Measurements from ENCODE around the gene INSIG2. TPM values are rescaled to one million over a fixed set of nuclear protein-coding genes. Genes with fewer than 3 reads are reported as not detected.

Gene INSIG2
- total and polyA plus RNA-seq, 2 of the 8 experiments (the other 6 are each of a cell fraction or from before 2014, with no cell fraction given), result 7.0 to 11.2 TPM

DNA sequence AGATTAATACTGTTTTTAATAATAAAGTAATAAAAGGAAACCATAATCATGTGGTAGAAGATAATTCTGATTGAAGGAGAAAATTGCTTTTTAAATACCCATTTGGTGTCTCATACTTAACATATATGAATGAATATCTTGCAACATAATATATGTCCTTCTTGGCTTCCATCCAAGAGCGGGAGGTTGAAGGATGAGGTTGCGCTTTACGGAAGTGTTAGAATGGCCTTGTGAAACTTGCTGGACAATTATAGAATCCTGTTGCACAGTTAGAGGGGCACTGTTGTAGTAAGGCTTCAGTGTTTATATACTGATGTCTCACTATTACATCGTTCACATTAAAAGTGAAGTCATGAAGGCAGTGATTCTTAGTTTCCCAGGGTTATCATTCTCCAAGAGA lies 9.4 kb downstream of the INSIG2 start:
- Histone ChIP-seq H2BK12ac (ENCODE audit: low read depth, low read length) (no peak overlapping the region), H4K20me1 (replicated peaks in 1 of 2; ENCODE audit: control insufficient read depth in 1 of 2, insufficient read depth in 2 of 2, low read length in 2 of 2) (no peaks in the 10 kb centered on the region), H2BK20ac (ENCODE audit: low read length) (no peak overlapping the region), H3K4ac (replicated peaks; ENCODE audit: insufficient read length, low read depth, low read length) (no peak overlapping the region), H2AK5ac (ENCODE audit: low read depth, low read length) (no peak overlapping the region), H3K23me2 (ENCODE audit: low read depth, low read length) (no peaks in the 10 kb centered on the region; the same call in 1 of the 2 replicates), H3K4me1 (replicated peaks in 1 of 4; ENCODE audit: control insufficient read depth in 3 of 4, insufficient read depth in 4 of 4, low read length in 3 of 4) (peaks cover 0 to 3% (median 0%) of the 10 kb centered on the region in 4 experiments; a peak in 1 of 7 replicates), H4K91ac (replicated peaks; ENCODE audit: insufficient read length, low read length) (no peak overlapping the region), H3K9me3 (ENCODE audit: insufficient read depth in 2 of 2, low read depth in 1 of 2, low read length in 1 of 2) (no peaks in the 10 kb centered on the region), H4K5ac (ENCODE audit: insufficient read length, low read depth, low read length) (no peak overlapping the region), H3K36me3 (ENCODE audit: control insufficient read depth in 2 of 4, insufficient read depth in 4 of 4, low read length in 3 of 4) (0 out of 8 replicates have a peak, but pooled peaks cover 0 to 3% (median 0%) of the 10 kb centered on the region in 4 experiments), H2BK120ac (replicated peaks; ENCODE audit: low read depth, low read length) (no peak overlapping the region), H4K8ac (ENCODE audit: extremely low read depth, insufficient read depth, low read length) (no peak overlapping the region), H3K9ac (replicated peaks in 1 of 4; ENCODE audit: extremely low read depth in 1 of 4, low read depth in 3 of 4, low read length in 3 of 4) (no peak overlapping the region), H3K56ac (replicated peaks; ENCODE audit: insufficient read length, low read depth, low read length) (no peak overlapping the region), H3K23ac (ENCODE audit: insufficient read length) (no peak overlapping the region), H3K79me1 (ENCODE audit: low read depth, low read length) (no peaks in the 10 kb centered on the region), H2AFZ (ENCODE audit: low read length) (no peak overlapping the region), H3K79me2 (ENCODE audit: control insufficient read depth in 1 of 2, insufficient read depth in 2 of 2, low read length in 2 of 2) (peaks cover 0 to 32% of the 10 kb centered on the region in 2 experiments; a peak in 2 of 4 replicates), H3K27me3 (replicated peaks in 1 of 4; ENCODE audit: control insufficient read depth in 3 of 4, extremely low read depth in 1 of 4, insufficient read depth in 3 of 4, low read length in 3 of 4) (no peaks in the 10 kb centered on the region), H3K18ac (ENCODE audit: extremely low read depth, low read length) (no peak overlapping the region), H2BK15ac (ENCODE audit: low read length) (no peak overlapping the region), H3K4me3 (ENCODE audit: extremely low read depth in 1 of 4, insufficient read depth in 2 of 4, low read depth in 3 of 4, low read length in 4 of 4) (no peak overlapping the region), H3K4me2 (ENCODE audit: insufficient read depth in 1 of 2, low read depth in 2 of 2, low read length in 2 of 2) (no peak overlapping the region), H3K27ac (ENCODE audit: low read depth, low read length) (no peak overlapping the region), H2BK5ac (ENCODE audit: low read depth, low read length) (no peak overlapping the region), H3K14ac (ENCODE audit: insufficient read length) (no peak overlapping the region)
- DNase-seq (ENCODE audit: low read depth in 1 of 2, low spot score in 2 of 2) (no peak), FAIRE-seq (no peak)
- POLR2A ChIA-PET (ENCODE audit: partially characterized antibody), result no interaction called here
- 95% methylated on average over 4 of the region's 4 CpGs; no CpG with 5 or more reads in 1 of the 2 experiments for WGBS, 2 experiments (ENCODE audit: extremely low coverage in 1 of 2, insufficient coverage in 1 of 2, insufficient read length in 1 of 2, insufficient replicate concordance in 2 of 2, low coverage in 1 of 2, low lambda C conversion rate in 2 of 2, missing lambda C conversion rate in 1 of 2)
- CTCF ChIA-PET (ENCODE audit: partially characterized antibody), result no interaction called here
